Esophagus squamous epithelium (tissue), 5 donors: ENCODE results near the gene TBX3. TPM values are rescaled to one million over a fixed set of nuclear protein-coding genes. Genes with fewer than 3 reads are reported as not detected.
"Not testable (repeated sequence)": the region's sequence is repeated elsewhere in the genome, so short reads cannot be mapped to it uniquely, and the experiment has no call there.

Experiments used
- DNase-seq: peaks from one replicate; lab custom pipeline; 2025; lab: John Stamatoyannopoulos, UW
- H3K27ac ChIP-seq, 4 donors: fragments of 200-600 bp; sonication (generic); one replicate each; pipeline ENCODE4 v1.5.1; 2016 to 2019; ENCODE audit warnings: mild to moderate bottlenecking in 1 of 4
- H3K27me3 ChIP-seq, 4 donors: fragments of 200-600 bp; sonication (generic); 1 replicate in 3 of 4; 2 replicates in 1 of 4; pipeline versions ENCODE4 v1.5.1 to v1.6.0; 2017 to 2021; ENCODE audit warnings: antibody characterized with exemption in 1 of 4
- H3K36me3 ChIP-seq, 3 donors: fragments of 200-600 bp; sonication (generic); one replicate each; pipeline ENCODE4 v1.5.1; 2016 to 2019
- H3K4me1 ChIP-seq, 3 donors: fragments of 200-600 bp; sonication (generic); one replicate each; pipeline ENCODE4 v1.5.1; 2017 to 2019
- H3K4me3 ChIP-seq, 4 donors: fragments of 200-600 bp; sonication (generic); 1 replicate in 3 of 4; 2 replicates in 1 of 4; pipeline ENCODE4 v1.5.1; 2016 to 2019; ENCODE audit warnings: mild to moderate bottlenecking in 2 of 4, moderate library complexity in 1 of 4
- H3K9me3 ChIP-seq, 3 donors: fragments of 200-600 bp; sonication (generic); one replicate each; pipeline ENCODE4 v1.5.1; 2016 to 2019
- POLR2A ChIP-seq, 4 donors: fragments of 450-650 bp; IDR thresholded peaks; one replicate each; pipeline ENCODE4 v1.6.1; 2017; ENCODE audit warnings: antibody characterized with exemption in 4 of 4, mild to moderate bottlenecking in 4 of 4, moderate library complexity in 3 of 4
- WGBS, 2 donors: methylation state at CpG; one replicate each; pipeline ENCODE4 v1.1.5; 2018; 5-methylcytosine and 5-hydroxymethylcytosine counted together
- intact Hi-C: fragments of 100-400 bp; cut with DNase I; formaldehyde crosslinking; loops from one replicate; pipeline ENCODE4 v1.15.0; 2022
- total RNA-seq, 4 donors: library from RNA; depleted of rRNA; stranded (reverse); fragments of >200 nt; gene quantifications; one replicate each; pipeline ENCODE4 v1.1.0, GENCODE V29; 2016
- TF ChIP-seq, protein P1 (sequence below), 6 experiments: fragments of 450-650 bp in 4 of 6; fragments of 200-600 bp in 2 of 6; sonication (generic) in 2 of 6; IDR thresholded peaks; one replicate each; pipeline ENCODE4 v1.5.1; 2016 to 2019; ENCODE audit warnings: antibody characterized with exemption in 6 of 6, mild to moderate bottlenecking in 4 of 6, moderate library complexity in 4 of 6
- donor health status: DM: yes; HTN: yes; CAD: no.

Gene TBX3
- total RNA-seq: 1 to 10 TPM; 2.0 to 2.5 (median 2.4) TPM

- TF ChIP-seq POLR2A (IDR thresholded peaks at IDR 0.05): peak in 3 of 4 donors; percentile 50 to 90 (median 82)
- TF ChIP-seq, protein P1, sequence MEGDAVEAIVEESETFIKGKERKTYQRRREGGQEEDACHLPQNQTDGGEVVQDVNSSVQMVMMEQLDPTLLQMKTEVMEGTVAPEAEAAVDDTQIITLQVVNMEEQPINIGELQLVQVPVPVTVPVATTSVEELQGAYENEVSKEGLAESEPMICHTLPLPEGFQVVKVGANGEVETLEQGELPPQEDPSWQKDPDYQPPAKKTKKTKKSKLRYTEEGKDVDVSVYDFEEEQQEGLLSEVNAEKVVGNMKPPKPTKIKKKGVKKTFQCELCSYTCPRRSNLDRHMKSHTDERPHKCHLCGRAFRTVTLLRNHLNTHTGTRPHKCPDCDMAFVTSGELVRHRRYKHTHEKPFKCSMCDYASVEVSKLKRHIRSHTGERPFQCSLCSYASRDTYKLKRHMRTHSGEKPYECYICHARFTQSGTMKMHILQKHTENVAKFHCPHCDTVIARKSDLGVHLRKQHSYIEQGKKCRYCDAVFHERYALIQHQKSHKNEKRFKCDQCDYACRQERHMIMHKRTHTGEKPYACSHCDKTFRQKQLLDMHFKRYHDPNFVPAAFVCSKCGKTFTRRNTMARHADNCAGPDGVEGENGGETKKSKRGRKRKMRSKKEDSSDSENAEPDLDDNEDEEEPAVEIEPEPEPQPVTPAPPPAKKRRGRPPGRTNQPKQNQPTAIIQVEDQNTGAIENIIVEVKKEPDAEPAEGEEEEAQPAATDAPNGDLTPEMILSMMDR (IDR thresholded peaks at IDR 0.05): peak in 5 of 6 experiments; percentile 32 to 66 (median 43)
- no peaks in the 10 kb centered on the region for H3K9me3 ChIP-seq
- intact Hi-C loops: no loop called here
- H3K4me3 ChIP-seq: peak within 1 kb of the TSS; percentile 44 to 78 (median 62)
- peak within 1 kb of the TSS; percentile 86 to 94 (median 90) for H3K27ac ChIP-seq
- peaks cover 4 to 44% (median 11%) of the 10 kb centered on the region in 3 donors for H3K4me1 ChIP-seq
- peak; percentile 21 for DNase-seq
- 0 to 2% methylated on average over 18 to 45 of the region's 76 CpGs for WGBS, 2 donors
- peaks cover 0 to 87% (median 12%) of the 10 kb centered on the region in 4 donors for H3K27me3 ChIP-seq
- H3K36me3 ChIP-seq: no peaks in the 10 kb centered on the region
Measured at GRCh38 chr12:114684098-114684869, at the start of gene TBX3. TBX3 (minus strand) TSS chr12:114684175; CDS start chr12:114683200, 975 bp downstream.

DNA sequence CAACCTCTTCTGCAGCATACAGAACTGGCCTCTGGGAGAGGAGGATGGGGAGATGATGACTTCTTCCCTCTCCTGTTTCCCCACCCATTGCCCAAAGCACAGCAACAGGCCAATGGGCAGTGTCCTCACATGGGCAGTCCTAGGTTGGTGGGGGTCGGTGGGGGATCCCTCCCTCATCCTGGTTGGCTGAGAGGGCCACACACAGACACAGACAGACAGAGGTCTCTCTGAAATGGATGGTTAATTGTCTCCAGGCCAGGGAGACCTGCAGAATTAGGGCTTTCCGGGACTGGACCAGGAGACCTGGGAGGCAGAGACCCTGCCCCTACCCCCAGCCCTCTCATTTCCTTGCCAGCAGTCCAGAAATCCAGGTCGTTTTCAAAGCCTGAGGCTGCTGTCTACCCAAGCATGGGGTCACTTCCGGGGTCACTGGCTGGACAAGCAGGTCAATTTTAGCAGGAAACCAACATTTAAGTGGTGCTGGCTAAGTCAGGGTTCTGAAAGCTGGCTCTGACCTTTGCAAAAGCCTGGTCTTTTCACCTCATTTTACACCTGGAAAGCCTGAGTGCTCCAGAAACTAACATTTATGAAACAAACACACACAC is 48.6 kb upstream of the TBX3 start:
- Histone ChIP-seq H3K9me3 (no peaks in the 10 kb centered on the region), H3K4me3 (no peak overlapping the region), H3K4me1 (peaks cover 0 to 12% (median 5%) of the 10 kb centered on the region in 3 donors), H3K27me3 (peaks cover 0 to 41% (median 7%) of the 10 kb centered on the region in 4 donors), H3K27ac (no peak overlapping the region), H3K36me3 (no peaks in the 10 kb centered on the region)
- TF ChIP-seq, protein P1 (IDR thresholded peaks at IDR 0.05): no peak
- TF ChIP-seq POLR2A (IDR thresholded peaks at IDR 0.05): no peak
- 22 to 52% methylated on average over 2 to 4 of the region's 4 CpGs for WGBS, 2 donors
- no peak for DNase-seq
- intact Hi-C loops: no loop called here

- no peak overlapping the region for H3K4me3 ChIP-seq
- 66 to 67% methylated on average over 3 of the region's 3 CpGs for WGBS, 2 donors
- no peaks in the 10 kb centered on the region for H3K36me3 ChIP-seq
- intact Hi-C loops: no loop called here
- TF ChIP-seq POLR2A (IDR thresholded peaks at IDR 0.05): no peak
- TF ChIP-seq, protein P1 (IDR thresholded peaks at IDR 0.05): no peak
- no peaks in the 10 kb centered on the region for H3K4me1 ChIP-seq
- DNase-seq: no peak
- H3K27me3 ChIP-seq: peaks cover 0 to 13% (median 1%) of the 10 kb centered on the region in 4 donors
- no peak overlapping the region for H3K27ac ChIP-seq
- no peaks in the 10 kb centered on the region for H3K9me3 ChIP-seq
Measured at GRCh38 chr12:114729731-114730130, 45.8 kb upstream of the TBX3 start.

DNA sequence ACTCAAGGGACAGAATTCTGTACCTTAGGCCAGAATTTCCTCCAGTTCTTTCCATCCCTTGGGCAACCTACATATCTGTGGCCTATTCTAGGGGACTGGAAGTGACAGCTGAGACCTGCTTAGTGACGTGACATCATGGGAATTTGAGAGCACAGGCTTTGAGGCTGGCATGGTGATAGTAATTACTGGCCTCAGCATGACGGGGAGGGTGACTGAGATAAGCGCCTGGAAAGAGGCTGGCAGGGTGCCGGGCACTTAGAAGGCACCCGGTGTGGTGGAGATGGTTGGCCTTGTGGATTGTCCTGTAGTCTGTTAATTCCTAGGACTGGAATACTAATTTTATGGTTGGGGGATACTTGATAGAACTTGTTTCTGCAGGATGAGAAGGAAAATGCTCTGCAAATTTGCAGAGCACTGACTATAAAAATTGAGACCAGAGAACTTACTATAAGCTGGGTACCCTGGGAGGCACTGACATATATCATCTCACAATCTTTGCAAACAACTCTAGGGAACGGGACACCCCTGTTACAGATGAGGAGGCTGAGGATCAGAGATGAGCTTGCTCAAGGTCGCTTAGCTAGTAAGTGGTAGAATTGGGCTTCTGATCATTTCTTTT is 42.2 kb upstream of the TBX3 start:
- TF ChIP-seq, protein P1 (IDR thresholded peaks at IDR 0.05): no peak
- TF ChIP-seq POLR2A (IDR thresholded peaks at IDR 0.05): no peak
- Histone ChIP-seq H3K4me3 (no peak overlapping the region), H3K4me1 (no peaks in the 10 kb centered on the region), H3K36me3 (no peaks in the 10 kb centered on the region), H3K27ac (no peak overlapping the region), H3K27me3 (no peaks in the 10 kb centered on the region), H3K9me3 (no peaks in the 10 kb centered on the region)
- WGBS, 2 donors: 61 to 76% methylated on average over 4 to 5 of the region's 7 CpGs
- DNase-seq: no peak
- intact Hi-C loops: no loop called here

- H3K9me3 ChIP-seq, H3K36me3 ChIP-seq, intact Hi-C loops, H3K4me3 ChIP-seq, H3K4me1 ChIP-seq, H3K27ac ChIP-seq, H3K27me3 ChIP-seq, DNase-seq: not testable (repeated sequence)
- WGBS, 2 donors: 90 to 98% methylated on average over 5 of the region's 5 CpGs
Measured at GRCh38 chr12:114722176-114722575, 38.2 kb upstream of the TBX3 start.
